ENCODE data around the gene ARHGDIG.

GRCh38 chr16:276426-277077 lies 3.8 kb upstream of the ARHGDIG start:
- TF ChIP-seq SIN3A (IDR thresholded peaks at IDR 0.05; ENCODE audit: borderline replicate concordance, insufficient read depth, low read length) (no peak), POLR2AphosphoS5 (IDR thresholded peaks at IDR 0.05; ENCODE audit: low read depth, low read length) (no peak), FOXP2 (optimal IDR thresholded peaks at IDR 0.05; ENCODE audit: borderline replicate concordance, extremely low read depth, extremely low read length, insufficient read depth) (no peak), TAF1 (IDR thresholded peaks at IDR 0.05; ENCODE audit: borderline replicate concordance, insufficient read depth, low read length) (no peak)
